OCI-LY1 (cell line): ENCODE results near the gene SAFB.

Source experiments
- EZH2 ChIP-seq: fragments of 200-600 bp; sonication (generic), shearing (Covaris generic); IDR thresholded peaks from 2 replicates; pipeline ENCODE4 v1.8.0; 2017; ENCODE audit warnings: borderline replicate concordance, mixed run types, mild to moderate bottlenecking, antibody characterized with exemption, low read length, moderate library complexity, mixed read lengths
- TF ChIP-seq, protein P1 (sequence below): fragments of 200-600 bp; sonication (generic), shearing (Covaris generic); IDR thresholded peaks from 2 replicates; pipeline ENCODE4 v1.5.1; 2017; ENCODE audit warnings: mild to moderate bottlenecking, antibody characterized with exemption, low read length, moderate library complexity, mixed read lengths

GRCh38 chr19:5661483-5661882 lies 38.6 kb downstream of the SAFB start:
- TF ChIP-seq, protein P1, sequence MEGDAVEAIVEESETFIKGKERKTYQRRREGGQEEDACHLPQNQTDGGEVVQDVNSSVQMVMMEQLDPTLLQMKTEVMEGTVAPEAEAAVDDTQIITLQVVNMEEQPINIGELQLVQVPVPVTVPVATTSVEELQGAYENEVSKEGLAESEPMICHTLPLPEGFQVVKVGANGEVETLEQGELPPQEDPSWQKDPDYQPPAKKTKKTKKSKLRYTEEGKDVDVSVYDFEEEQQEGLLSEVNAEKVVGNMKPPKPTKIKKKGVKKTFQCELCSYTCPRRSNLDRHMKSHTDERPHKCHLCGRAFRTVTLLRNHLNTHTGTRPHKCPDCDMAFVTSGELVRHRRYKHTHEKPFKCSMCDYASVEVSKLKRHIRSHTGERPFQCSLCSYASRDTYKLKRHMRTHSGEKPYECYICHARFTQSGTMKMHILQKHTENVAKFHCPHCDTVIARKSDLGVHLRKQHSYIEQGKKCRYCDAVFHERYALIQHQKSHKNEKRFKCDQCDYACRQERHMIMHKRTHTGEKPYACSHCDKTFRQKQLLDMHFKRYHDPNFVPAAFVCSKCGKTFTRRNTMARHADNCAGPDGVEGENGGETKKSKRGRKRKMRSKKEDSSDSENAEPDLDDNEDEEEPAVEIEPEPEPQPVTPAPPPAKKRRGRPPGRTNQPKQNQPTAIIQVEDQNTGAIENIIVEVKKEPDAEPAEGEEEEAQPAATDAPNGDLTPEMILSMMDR, result no peak
- no peak for TF ChIP-seq EZH2
